Fibroblast of pulmonary artery (primary cell): ENCODE data around the gene GSS.

ENCODE experiments used
- DNase-seq: peaks from one replicate; pipeline ENCODE4 v3.0.0-alpha.2; 2010; ENCODE audit warnings: low read depth
- H3K4me3 ChIP-seq: replicated peaks from 2 replicates; pipeline ENCODE4 v1.5.1; 2011; ENCODE audit warnings: low read depth, mild to moderate bottlenecking, control low read depth, low read length, moderate library complexity
- TF ChIP-seq, protein P1 (sequence below): IDR thresholded peaks from 2 replicates; pipeline ENCODE4 v1.5.1; 2011; ENCODE audit warnings: mild to moderate bottlenecking, control low read depth, low read length, inconsistent platforms; ENCODE audit errors: missing control alignments

GSS gene

DNA sequence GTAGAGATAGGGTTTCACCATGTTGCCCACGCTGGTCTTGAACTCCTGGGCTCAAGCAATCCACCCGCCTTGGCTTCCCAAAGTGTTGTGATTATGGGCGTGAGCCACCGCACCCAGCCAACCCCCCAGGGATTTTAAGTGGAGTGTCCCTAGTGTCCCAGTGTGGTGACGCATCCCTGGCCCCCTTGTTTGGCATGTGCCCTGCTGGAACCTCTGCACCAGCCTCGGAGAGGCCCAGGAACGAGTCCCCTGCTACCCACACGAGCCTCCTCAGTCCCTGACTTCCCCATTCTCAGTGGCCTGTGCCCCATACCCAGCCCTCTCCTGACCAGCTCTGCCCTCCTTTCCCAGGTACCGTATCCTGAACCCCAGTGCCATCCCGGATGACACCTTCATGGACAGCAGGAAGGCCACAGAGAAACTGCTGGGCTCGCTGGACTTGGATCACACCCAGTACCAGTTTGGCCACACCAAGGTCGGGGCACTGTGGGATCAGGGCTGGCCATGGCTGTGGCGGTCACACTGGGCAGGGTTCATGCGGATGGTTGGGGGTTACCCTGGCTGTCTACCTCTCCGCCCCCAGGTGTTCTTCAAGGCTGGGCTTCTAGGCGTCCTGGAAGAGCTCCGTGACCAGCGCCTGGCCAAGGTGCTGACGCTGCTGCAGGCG, 37.3 kb upstream of the GSS start:
- TF ChIP-seq, protein P1, sequence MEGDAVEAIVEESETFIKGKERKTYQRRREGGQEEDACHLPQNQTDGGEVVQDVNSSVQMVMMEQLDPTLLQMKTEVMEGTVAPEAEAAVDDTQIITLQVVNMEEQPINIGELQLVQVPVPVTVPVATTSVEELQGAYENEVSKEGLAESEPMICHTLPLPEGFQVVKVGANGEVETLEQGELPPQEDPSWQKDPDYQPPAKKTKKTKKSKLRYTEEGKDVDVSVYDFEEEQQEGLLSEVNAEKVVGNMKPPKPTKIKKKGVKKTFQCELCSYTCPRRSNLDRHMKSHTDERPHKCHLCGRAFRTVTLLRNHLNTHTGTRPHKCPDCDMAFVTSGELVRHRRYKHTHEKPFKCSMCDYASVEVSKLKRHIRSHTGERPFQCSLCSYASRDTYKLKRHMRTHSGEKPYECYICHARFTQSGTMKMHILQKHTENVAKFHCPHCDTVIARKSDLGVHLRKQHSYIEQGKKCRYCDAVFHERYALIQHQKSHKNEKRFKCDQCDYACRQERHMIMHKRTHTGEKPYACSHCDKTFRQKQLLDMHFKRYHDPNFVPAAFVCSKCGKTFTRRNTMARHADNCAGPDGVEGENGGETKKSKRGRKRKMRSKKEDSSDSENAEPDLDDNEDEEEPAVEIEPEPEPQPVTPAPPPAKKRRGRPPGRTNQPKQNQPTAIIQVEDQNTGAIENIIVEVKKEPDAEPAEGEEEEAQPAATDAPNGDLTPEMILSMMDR: no peak
- no peak overlapping the region for H3K4me3 ChIP-seq
- no peak for DNase-seq

DNA sequence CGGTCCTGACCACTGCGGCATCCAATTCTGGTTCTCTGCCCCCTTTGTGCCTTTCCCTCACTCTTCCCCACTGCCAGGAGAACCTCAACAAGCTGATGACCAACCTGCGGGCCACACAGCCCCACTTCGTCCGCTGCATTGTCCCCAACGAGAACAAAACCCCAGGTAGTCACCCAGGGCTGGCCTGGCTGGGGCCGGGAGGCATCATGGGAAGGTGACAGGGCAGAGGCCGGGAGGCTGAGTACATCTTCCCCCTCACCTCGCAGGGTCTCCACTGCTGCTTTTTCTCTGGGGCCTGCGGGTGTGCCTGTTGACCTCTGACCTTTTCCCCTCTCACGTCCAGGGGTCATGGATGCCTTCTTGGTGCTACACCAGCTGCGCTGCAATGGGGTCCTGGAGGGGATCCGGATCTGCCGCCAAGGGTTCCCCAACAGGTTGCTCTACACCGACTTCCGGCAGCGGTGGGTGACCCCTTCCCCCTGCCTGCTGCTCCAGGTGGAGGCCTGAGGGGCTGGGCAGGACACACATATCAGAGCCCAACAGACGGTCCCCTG, 35.1 kb upstream of the GSS start:
- TF ChIP-seq, protein P1: no peak
- H3K4me3 ChIP-seq: no peak overlapping the region
- DNase-seq: no peak

DNA sequence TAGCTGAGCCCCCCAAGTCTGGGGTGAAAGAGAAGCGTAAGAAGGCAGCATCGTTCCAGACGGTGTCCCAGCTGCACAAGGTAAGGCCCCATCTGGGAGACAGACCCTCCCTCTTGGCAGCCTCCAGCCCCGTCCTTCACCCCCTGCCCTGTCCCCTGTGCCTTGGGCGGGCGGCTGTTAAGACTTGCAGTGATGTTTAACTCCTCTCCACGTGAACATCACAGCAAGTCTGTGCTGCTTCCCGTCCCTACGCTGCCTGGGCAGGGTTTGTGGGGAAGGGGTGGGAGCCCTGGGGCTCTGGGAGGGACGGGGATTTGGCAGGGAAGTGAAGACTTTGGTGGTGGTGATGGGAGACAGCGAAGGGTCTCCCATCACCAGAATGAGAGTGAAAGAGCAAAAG, 34.6 kb upstream of the GSS start:
- H3K4me3 ChIP-seq: no peak overlapping the region
- DNase-seq: no peak
- TF ChIP-seq, protein P1: no peak

DNA sequence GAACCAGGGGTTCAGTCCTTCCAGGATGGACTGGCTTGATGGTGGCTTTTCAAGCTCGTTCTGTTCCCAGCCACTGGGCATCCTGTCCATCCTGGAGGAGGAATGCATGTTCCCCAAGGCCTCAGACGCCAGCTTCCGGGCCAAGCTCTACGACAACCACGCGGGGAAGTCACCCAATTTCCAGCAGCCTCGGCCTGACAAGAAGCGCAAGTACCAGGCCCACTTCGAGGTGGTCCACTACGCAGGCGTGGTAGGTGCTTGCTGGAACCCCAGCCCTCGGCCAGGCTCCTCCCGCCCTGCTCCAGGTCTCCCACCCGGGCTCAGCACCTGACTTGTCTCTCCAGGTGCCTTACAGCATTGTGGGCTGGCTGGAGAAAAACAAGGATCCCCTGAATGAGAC, 34.1 kb upstream of the GSS start:
- no peak for DNase-seq
- H3K4me3 ChIP-seq: no peak overlapping the region
- TF ChIP-seq, protein P1: no peak

DNA sequence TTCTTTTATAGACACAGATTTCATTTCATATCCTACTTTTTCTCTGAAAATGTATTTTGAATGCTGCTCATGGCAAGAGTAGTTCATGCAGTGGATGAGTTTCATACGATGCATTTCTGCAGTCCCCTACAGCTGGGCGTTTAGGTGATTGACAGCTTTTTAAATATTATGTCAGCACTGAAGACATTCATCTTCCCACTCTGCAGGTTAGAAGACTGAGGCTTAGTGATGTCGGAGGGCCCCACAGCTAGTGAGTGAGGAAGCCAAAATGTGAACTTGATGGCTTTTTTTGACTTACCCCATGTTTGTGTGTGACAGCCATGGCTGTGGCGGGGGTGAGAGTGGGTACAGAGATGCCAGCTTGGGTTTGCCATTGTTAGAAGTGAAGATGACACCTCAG, 33.5 kb upstream of the GSS start:
- no peak overlapping the region for H3K4me3 ChIP-seq
- DNase-seq: no peak
- TF ChIP-seq, protein P1: no peak

DNA sequence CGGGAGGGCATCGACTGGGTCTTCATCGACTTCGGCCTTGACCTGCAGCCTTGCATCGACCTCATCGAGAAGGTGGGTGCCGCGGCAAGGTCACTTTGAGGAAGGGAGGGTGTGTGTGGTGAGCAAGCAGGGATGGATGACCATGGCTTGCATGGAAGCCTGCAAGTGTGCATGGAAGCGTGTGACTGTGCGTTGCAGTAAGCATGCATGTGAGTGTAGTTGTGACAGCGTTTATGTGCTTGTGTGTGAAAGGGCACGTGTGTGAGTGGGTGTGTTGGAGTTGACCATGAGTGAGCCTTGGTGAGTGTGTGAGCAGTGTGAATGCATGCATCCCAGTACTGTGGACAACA, 32.6 kb upstream of the GSS start:
- H3K4me3 ChIP-seq: no peak overlapping the region
- TF ChIP-seq, protein P1: no peak
- peak; percentile 11 for DNase-seq
